HG03520 (cell line): Measurements from ENCODE around the gene DCST1.

Source experiments
- ATAC-seq: cut with Tn5 transposase; IDR thresholded peaks from one replicate; pipeline ENCODE4 v1.9.1; 2021; ENCODE audit warnings: mild to moderate bottlenecking, moderate library complexity; ENCODE audit not compliant: unreplicated experiment

The DCST1 gene

DNA sequence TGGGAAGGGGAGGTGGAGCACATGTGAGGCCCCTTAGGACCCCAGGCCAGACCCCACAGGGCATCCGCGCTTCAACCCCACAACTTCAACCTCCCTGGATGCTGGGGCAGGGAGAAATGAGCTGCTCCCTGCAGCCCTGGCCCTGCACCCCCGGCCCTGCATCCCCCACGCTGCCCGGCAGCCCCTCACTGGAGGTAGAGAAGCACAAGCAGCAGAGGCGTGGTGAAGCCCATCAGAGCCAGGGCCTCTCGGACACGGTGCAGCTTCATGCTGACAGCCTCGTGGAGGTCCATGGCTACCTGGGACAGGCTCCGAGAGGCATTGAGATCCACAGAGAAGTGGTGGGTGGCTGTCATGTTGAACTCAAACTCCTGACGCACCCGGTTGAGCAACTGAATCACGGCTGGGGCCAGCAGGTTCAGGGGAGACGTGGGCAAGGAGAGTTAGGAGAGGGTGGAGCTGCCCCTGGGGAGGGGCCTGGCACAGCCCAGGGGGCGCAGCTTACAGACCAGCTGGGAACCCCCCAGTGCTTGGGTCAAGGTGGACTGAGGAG, 3.3 kb upstream of the DCST1 start:
- no peak for ATAC-seq

DNA sequence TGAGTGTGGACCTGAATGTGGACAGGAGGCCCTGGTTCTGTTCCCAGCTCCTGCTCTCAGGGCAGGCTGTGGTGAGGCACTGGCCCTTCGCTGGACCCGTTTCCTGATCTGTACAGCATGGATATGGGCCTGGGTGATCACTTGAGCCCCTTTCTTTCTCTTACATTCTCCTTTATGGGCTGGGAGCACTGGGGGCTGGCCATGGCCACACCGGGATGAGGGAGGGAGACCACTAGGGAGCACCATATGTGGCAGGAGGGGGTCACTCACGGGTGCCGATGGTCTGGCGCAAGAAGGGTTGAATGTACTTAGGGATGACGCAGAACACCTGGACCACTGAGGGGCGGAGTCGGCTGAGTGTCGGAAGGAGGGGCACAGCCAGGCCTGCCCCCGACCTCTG, 2.7 kb upstream of the DCST1 start:
- ATAC-seq = no peak

DNA sequence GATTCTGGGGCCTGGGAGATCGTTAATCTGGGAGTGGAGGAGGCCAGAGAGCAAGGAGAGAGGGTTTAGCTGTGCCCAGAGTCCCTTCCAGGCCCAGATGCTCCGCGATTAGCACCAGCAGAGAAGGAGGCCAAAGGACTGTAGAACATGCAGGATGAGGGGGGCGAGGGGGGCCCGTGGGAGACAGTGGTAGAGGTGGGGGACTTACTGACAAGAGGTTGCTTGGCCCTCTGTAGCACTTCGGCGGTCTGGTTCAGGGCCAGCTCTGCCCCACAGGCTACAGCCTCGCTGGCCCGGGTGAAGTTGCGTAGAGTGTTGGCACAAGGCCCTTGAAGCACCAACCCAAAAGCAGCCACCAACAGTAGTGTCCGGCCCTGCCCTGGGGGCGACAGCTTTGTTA, 738 bp upstream of the DCST1 start:
- ATAC-seq = no peak

- no peak for ATAC-seq
These were observed 939 bp downstream of the DCST1 start for GRCh38 chr1:155034318-155035208.

- ATAC-seq = no peak
These were observed 2.3 kb downstream of the DCST1 start for GRCh38 chr1:155035936-155036335.

GRCh38 chr1:155037043-155037442, 3.4 kb downstream of the DCST1 start:
- no peak for ATAC-seq

DNA sequence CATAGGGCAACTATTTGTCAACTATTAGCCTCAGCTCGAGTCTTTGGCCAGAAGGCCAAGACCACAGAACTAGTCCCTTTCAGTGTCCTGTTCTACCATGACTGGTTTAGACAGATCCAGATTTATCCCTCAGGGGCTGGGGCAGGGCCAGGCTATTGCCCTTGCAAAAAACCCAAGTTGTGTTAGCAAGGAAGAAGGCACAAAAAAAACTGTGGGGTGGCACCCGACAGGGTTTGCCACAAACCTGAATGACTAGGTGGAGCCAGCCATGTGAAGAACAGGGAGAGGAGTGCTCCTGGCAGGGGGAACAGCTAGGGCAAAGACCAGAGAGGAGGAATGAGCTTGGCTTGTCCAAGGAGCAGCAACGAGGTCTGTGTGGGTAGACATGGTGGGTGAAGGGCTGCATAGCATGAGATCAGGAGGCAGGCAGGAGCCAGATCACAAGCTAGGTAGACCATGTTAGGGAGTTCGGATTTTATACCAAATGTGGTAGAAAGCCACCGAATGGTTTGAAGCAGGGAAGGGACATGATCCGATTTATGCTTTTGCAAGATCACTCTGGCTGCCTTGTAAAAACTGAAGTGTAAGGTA, 4.3 kb downstream of the DCST1 start:
- no peak for ATAC-seq

DNA sequence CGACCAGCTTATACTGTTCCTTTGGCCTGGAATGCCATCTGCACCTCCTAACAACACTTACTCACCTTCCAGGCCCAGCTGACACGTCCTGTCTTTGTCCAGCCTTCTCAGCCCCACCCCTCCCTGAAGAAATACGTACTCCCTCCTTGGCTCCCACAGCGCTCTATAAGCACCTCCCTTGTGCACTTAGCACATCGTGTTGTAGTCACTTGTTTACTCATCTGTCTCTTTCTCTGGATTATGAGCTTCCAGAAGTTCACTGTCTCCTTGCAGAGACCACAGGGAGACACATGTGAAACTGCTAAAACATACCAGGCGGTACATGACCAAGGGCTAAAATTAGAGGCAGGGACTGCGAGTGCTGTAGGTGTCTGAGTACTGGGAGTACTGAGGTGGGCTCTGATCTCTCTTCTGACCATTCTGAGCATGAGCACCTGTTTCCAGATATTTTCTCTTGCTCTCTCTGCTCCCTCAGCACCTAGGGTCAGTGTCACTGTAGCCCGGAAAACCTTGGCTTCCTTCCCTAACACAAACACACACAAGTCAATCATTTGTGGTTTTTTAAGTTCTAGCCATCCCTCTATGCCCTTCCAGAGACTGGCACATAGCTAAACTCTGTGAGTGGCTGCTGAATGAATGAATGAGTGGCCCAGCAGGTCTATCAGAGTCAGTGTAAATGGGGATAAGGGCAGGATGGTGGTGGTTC, 5.1 kb downstream of the DCST1 start:
- no peak for ATAC-seq

DNA sequence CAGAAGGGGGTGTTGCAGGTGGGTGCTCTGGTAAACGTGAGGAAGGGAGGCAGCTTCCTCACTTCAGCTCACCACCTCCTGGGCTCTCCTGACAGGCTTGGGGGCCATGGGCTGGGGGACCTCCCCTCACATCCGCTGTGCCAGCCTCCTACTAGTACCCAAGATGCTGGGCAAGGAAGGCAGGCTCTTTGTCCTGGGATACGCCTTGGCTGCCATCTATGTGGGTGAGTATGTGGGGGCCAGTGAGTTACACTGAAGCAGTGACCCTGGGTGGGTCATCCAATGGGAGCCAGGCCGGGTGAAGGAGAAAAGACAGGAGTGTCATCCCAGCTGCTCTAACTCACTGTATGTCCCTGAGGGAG, 5.7 kb downstream of the DCST1 start:
- ATAC-seq = no peak

DNA sequence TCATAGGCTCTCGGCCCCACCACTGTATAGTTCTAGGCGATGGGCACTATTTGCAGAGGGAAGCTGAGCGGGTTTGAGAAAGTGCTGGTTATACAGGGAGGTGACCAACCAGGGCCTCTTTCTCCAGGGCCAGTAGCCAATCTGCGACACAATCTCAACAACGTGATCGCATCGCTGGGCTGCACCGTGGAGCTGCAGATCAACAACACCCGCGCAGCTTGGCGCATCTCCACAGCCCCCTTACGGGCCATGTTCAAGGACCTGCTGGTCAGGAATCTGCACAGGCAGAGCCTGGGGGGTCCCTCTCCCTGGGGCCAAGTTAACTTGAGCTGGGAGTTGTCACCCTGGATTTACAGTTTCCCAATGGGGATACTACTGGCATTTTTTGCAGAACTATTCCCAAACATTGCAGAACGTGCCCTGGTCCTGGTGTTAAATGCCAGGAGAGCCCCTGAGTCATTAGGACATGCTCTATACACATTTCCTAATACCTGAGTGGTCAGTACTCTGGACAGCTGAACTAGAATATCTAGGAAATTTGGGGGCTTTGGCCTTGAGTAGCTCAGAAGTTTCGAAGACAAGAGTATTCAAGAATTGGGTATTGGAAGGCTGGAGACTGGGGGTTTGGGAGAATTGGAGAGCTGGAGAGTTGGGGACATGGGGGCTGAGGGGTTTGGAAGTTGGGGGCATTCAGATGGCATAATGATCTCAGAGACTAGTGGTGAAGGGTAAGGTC, 6.9 kb downstream of the DCST1 start:
- no peak for ATAC-seq

DNA sequence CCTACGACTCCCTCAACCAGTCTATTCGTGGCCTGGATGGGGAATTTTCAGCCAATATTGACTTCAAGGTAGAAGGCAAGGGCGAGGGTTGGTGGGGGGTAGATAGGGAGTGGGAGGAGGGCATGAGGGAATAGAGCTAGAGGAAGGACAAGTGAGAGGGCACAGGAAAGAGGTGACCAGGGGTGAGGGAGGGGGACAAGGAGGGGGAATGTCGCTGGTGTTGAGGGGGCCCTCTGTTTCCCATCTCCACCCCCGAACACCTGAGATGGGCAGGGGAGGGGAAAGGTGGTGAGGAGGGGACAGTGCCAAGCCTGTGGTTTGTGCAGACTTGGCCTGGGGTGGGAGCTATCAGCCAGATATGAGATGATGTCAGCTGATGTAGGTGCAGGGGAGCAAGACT, 9.2 kb downstream of the DCST1 start:
- no peak for ATAC-seq

GRCh38 chr1:155043301-155043702, 9.7 kb downstream of the DCST1 start:
- no peak for ATAC-seq

GRCh38 chr1:155043793-155044192, 10.2 kb downstream of the DCST1 start:
- ATAC-seq = no peak

GRCh38 chr1:155044365-155044764, 10.7 kb downstream of the DCST1 start:
- no peak for ATAC-seq

DNA sequence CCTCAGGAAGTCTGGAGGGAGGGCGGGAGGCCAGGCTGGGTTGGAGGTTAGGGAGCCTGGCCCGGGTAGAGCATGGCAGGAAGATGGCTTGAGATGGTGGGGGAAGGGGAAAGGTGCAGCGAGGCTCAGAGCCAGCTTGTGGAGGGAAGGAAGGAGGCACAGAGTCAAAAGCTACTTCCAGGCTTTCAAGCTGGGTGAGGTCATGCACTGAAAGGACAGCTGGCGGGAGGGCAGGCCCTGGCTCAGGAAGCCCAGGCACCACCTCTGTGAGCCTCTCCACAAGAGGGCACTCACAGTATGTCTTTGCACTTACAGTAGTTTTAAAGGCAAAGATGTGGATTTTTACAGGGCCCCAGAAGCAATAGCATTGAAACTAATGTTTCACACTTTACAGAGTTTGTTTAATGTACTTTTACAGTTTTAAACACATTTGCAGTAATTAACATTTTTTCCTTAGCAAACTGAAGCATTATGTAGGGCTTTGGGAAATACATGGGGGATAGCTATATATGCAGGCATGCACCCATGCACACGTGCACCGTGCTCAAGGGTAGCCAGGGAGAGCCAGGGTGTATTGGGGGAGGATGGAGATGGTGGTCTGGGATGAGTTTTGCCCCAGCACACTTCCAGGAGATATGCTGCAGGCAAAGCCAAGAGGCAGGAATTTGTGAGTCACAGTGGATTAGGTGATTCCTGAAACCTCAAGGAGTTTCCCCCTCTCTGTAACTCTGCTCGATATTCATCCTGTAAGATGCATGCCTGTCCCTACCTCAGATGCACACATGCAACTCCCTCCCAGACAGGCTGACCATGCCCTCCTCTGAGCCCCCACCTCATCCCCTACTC, 11.4 kb downstream of the DCST1 start:
- no peak for ATAC-seq

DNA sequence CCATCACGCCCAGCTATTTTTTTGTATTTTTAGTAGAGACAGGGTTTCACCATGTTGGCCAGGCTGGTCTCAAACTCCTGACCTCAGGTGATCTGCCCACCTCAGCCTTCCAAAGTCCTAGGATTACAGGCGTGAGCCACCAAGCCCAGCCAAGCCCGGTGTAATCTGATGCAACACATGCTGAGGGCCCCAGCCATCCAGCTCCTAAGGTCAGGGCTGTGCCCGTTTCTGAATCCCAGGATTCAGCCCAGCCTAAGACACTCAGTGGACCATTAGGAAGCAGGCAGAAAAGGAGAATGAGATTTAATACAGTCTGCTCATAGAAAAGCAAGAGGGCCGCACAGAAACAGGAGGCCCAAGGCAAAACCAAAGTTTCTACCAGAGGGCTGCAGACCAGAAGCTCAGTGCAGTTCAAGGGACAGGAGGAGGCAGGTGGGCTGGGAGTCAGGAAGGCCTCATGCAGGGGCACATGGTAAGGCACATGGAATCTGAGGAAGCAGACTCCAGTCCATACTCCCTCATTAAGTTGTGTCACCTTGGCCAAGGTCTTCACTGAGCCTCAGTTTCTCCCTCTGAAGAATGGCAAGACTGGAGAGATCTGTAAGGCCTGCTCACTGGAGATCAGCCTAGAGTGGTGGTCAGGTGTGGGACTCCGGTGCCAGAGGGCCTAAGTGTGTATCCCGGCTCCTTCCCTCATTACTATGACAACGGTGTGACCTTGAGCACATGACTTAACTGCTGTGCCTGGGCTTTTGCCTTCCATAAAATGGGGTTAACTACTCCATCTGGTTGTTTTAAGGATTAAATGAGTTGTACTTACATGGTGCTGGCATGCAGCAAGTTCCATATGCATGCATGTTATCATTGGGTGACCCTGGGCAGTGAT, 15.1 kb downstream of the DCST1 start:
- no peak for ATAC-seq

GRCh38 chr1:155049651-155050559, 16.3 kb downstream of the DCST1 start:
- ATAC-seq = no peak
